Hepatocyte (in vitro differentiated cells): Measurements from ENCODE around the gene MPND.

Experiments
- EZH2 ChIP-seq: fragments of 200-600 bp; sonication (generic); IDR thresholded peaks from 2 replicates; pipeline ENCODE4 v1.6.1; 2016; ENCODE audit warnings: antibody characterized with exemption, mild to moderate bottlenecking, borderline replicate concordance
- TF ChIP-seq, protein P1 (sequence below): fragments of 200-600 bp; sonication (generic); IDR thresholded peaks from 2 replicates; pipeline ENCODE4 v1.5.1; 2016; ENCODE audit warnings: antibody characterized with exemption, mild to moderate bottlenecking; ENCODE audit not compliant: poor library complexity

DNA sequence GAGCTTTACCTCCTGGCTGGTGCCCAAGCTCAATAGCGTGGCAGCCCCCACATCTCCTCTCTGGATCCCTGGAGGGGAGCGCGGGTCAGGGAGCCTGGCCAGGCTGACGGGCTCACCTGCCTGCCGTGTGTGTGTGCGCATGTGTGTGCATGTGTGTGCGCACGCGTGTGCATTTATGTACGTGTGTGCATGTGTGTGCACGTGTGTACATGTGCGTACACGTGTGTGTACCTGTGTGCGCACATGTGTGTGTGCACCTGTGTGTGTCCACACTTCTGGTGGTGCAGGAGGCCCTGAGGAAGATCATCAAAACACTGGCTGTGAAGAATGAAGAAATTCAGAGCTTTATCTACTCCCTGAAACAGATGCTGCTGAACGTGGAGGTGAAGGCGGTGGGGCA, 37.7 kb upstream of the MPND start:
- TF ChIP-seq, protein P1, sequence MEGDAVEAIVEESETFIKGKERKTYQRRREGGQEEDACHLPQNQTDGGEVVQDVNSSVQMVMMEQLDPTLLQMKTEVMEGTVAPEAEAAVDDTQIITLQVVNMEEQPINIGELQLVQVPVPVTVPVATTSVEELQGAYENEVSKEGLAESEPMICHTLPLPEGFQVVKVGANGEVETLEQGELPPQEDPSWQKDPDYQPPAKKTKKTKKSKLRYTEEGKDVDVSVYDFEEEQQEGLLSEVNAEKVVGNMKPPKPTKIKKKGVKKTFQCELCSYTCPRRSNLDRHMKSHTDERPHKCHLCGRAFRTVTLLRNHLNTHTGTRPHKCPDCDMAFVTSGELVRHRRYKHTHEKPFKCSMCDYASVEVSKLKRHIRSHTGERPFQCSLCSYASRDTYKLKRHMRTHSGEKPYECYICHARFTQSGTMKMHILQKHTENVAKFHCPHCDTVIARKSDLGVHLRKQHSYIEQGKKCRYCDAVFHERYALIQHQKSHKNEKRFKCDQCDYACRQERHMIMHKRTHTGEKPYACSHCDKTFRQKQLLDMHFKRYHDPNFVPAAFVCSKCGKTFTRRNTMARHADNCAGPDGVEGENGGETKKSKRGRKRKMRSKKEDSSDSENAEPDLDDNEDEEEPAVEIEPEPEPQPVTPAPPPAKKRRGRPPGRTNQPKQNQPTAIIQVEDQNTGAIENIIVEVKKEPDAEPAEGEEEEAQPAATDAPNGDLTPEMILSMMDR = no peak
- no peak for TF ChIP-seq EZH2
